Activated CD4-positive, alpha-beta T cell treated with anti-CD3 and anti-CD28 coated beads, Interleukin-2, amount 50 U/mL, for 48 hours (primary cell): ENCODE results near the gene VCAM1.
"Not testable (repeated sequence)": the region's sequence is repeated elsewhere in the genome, so short reads cannot be mapped to it uniquely, and the experiment has no call there.

Experiments used
- DNase-seq, 2 experiments: peaks; one replicate each; pipeline ENCODE4 v3.0.0-alpha.2; 2020

The VCAM1 gene

GRCh38 chr1:100781728-100782127, 62.2 kb downstream of the VCAM1 start:
- DNase-seq: not testable (repeated sequence)

DNA sequence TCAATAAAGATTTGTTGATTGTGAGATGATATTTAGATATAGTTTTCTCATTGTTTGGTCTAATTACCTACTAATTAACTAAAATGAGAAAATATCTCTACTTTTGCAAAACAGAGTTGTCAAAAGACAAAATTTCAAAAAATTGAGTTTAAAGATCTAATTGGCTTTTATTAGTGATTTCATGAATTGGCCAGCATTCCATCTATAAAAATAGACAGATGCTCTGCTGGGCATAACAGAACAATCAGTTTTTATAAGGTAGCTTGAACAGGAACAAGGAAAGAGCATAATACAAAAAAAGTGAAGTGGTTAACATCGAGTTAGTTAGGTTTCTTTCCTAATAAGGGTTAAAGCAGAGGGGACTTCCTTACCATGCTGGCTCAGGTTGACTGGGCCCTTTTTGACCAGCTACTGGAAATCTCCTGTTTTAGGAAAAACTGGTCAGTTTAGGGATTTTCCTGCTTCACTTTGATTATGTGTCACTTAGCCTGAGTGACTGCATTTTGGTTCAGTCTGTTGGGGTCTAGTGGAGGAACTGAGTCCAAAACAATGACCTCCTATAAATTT, 63.0 kb downstream of the VCAM1 start:
- DNase-seq: no peak

DNA sequence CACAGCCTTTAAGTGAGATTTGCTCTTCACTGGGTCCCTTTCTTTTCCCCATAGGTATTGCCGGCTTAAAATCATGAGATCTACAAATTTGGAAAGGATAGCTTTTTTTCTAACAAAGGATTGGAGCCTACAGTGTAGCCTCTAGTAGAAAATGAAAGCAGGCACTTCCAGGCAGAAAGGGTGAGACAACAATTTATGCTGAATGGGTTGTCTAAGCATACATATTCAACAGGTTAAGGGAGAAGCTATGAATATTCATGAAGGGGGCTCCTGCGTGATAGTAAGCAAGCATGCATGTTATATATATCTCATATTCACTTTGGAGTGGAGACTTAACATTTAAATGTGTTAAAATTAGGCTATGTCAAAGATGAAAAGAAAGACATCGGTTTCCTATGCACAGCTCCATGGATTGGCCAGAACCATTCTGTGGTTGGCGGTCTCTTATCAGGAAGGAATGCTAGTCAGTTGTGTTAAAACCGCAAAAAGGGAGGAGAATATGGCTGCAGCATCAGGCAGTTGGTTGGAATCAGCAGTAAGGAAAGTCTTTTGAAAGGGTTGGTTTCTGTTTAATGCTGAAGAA, 66.0 kb downstream of the VCAM1 start:
- no peak for DNase-seq

- no peak for DNase-seq
Measured at GRCh38 chr1:100786870-100787269, 67.3 kb downstream of the VCAM1 start.
